Measurements from ENCODE around the gene UBA3. TPM values are rescaled to one million over a fixed set of nuclear protein-coding genes. Genes with fewer than 3 reads are reported as not detected.

The UBA3 gene
- total RNA-seq, 1 experiment from 2014 or later, result 41.1 TPM

DNA sequence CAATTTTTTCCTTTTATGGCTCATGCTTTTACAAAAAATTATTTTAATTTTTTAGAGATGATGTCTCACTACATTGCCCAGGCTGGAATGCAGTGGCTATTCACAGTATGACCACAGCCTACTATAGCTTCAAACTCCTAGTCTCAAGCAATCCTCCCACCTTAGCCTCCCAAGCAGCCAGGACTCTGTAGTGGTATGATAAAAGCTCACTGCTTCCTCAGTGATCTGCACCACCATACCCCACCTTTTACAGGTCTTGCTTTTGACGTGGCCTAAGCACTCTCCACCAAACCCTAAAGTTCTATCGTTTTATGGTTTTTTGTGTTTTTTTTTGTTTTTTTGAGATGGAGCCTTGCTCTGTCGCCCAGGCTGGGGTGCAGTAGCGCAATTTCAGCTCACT, 14.0 kb downstream of the UBA3 start:
- POLR2A ChIA-PET, result interaction anchor here (0.7 to 3.7 kb wide), 2 partner anchors 9 to 14 kb away, joined by 5 to 36 read pairs; partner anchors contain the start of gene TMF1
- intact Hi-C loops (cut with micrococcal nuclease), result no loop called here
- no TSS peak for BruUV-seq (replicated peaks)
- Mint-ChIP-seq H3K4me1 (ENCODE audit: insufficient read depth, unreplicated experiment) (no peaks in the 10 kb centered on the region), H3K27me3 (ENCODE audit: insufficient read depth, unreplicated experiment) (no peaks in the 10 kb centered on the region), H3K36me3 (ENCODE audit: insufficient read depth, unreplicated experiment) (peaks cover 60% of the 10 kb centered on the region), H3K9me3 (ENCODE audit: unreplicated experiment) (no peaks in the 10 kb centered on the region), H3K27ac (ENCODE audit: low read depth, unreplicated experiment) (no peak overlapping the region), H3K4me3 (ENCODE audit: unreplicated experiment) (no peak overlapping the region)
- CTCF ChIA-PET, result no interaction called here
- TF ChIP-seq, protein P1, sequence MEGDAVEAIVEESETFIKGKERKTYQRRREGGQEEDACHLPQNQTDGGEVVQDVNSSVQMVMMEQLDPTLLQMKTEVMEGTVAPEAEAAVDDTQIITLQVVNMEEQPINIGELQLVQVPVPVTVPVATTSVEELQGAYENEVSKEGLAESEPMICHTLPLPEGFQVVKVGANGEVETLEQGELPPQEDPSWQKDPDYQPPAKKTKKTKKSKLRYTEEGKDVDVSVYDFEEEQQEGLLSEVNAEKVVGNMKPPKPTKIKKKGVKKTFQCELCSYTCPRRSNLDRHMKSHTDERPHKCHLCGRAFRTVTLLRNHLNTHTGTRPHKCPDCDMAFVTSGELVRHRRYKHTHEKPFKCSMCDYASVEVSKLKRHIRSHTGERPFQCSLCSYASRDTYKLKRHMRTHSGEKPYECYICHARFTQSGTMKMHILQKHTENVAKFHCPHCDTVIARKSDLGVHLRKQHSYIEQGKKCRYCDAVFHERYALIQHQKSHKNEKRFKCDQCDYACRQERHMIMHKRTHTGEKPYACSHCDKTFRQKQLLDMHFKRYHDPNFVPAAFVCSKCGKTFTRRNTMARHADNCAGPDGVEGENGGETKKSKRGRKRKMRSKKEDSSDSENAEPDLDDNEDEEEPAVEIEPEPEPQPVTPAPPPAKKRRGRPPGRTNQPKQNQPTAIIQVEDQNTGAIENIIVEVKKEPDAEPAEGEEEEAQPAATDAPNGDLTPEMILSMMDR (IDR thresholded peaks at IDR 0.05; ENCODE audit: unreplicated experiment), result no peak
- no peak for DNase-seq (ENCODE audit: unreplicated experiment)

DNA sequence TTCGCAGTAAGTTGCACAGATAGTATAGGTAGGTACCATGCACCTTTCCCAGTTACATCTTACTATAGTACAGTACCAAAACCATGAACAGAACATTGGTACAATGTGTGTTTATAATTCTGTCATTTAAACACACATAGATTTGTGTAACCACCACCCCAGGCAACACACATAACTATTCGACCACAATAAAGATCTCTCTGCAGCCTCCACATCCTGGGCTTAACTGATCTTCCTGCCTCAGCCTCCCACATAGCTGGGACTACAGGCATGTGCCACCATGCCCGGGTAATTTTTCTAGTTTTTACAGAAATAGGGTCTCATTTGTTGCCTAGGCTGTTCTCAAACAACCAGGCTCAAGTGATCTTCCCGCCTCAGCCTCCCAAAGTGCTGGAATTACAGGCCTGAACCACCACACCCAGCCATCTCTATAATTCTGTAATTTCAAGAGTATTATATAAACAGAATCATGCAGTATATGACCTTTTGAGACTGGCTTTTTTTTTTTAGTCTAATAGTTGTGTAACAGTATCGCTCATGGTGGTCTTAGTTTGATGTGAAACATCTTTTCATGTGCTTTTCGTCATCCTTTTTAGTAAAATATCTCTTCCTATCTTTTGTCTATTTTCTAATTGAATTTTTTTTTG, 14.7 kb downstream of the UBA3 start:
- Mint-ChIP-seq H3K27me3 (ENCODE audit: insufficient read depth, unreplicated experiment) (no peaks in the 10 kb centered on the region), H3K4me3 (ENCODE audit: unreplicated experiment) (no peak overlapping the region), H3K36me3 (ENCODE audit: insufficient read depth, unreplicated experiment) (peaks cover 64% of the 10 kb centered on the region), H3K4me1 (ENCODE audit: insufficient read depth, unreplicated experiment) (no peaks in the 10 kb centered on the region), H3K9me3 (ENCODE audit: unreplicated experiment) (no peaks in the 10 kb centered on the region), H3K27ac (ENCODE audit: low read depth, unreplicated experiment) (no peak overlapping the region)
- DNase-seq (ENCODE audit: unreplicated experiment), result no peak
- BruUV-seq (replicated peaks), result no TSS peak
- intact Hi-C loops (cut with micrococcal nuclease), result no loop called here
- CTCF ChIA-PET, result interaction anchor here (1.1 kb wide), 2 partner anchors 33 to 96 kb away, joined by 3 to 4 read pairs; no protein-coding TSS in a partner anchor
- POLR2A ChIA-PET, result interaction anchor here (0.6 to 3.7 kb wide), 6 partner anchors 8 to 41 kb away, joined by 3 to 36 read pairs (median 5); partner anchors contain the start of genes ARL6IP5, TMF1 and UBA3
- TF ChIP-seq, protein P1 (IDR thresholded peaks at IDR 0.05; ENCODE audit: unreplicated experiment), result no peak

DNA sequence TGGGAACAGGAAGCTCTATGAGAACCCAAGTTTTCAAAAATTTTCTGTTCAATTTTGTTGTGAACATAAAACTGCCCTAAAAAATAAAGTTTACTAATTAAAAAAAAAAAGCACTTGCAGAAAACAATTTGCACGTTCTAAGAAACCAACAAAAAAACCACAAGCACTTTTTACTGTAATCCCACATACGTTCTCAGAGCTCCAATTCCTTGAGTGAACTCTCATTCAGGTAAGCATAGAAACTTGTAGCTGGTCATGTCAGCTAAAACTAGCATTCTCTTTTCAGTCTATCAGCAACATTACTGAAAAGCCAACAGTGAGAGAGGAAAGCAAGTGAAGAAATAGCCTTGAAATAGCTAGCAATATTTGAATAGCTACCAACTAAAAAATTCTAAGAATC, 16.5 kb downstream of the UBA3 start:
- intact Hi-C loops (cut with micrococcal nuclease), result no loop called here
- no peak for DNase-seq (ENCODE audit: unreplicated experiment)
- TF ChIP-seq, protein P1 (IDR thresholded peaks at IDR 0.05; ENCODE audit: unreplicated experiment), result no peak
- ChIA-PET CTCF (interaction anchor here (0.5 to 0.9 kb wide), 2 partner anchors 472 to 626 kb away, joined by 4 read pairs; no protein-coding TSS in a partner anchor), POLR2A (interaction anchor here (1.5 to 3.7 kb wide), 4 partner anchors 11 to 23 kb away, joined by 4 to 36 read pairs (median 14); partner anchors contain the start of genes ARL6IP5, TMF1 and UBA3)
- H3K36me3 Mint-ChIP-seq (ENCODE audit: insufficient read depth, unreplicated experiment), result peaks cover 77% of the 10 kb centered on the region
- H3K4me3 Mint-ChIP-seq (ENCODE audit: unreplicated experiment), result no peak overlapping the region
- H3K27me3 Mint-ChIP-seq (ENCODE audit: insufficient read depth, unreplicated experiment), result no peaks in the 10 kb centered on the region
- H3K4me1 Mint-ChIP-seq (ENCODE audit: insufficient read depth, unreplicated experiment), result no peaks in the 10 kb centered on the region
- no TSS peak for BruUV-seq (replicated peaks)
- no peaks in the 10 kb centered on the region for H3K9me3 Mint-ChIP-seq (ENCODE audit: unreplicated experiment)
- H3K27ac Mint-ChIP-seq (ENCODE audit: low read depth, unreplicated experiment), result no peak overlapping the region

DNA sequence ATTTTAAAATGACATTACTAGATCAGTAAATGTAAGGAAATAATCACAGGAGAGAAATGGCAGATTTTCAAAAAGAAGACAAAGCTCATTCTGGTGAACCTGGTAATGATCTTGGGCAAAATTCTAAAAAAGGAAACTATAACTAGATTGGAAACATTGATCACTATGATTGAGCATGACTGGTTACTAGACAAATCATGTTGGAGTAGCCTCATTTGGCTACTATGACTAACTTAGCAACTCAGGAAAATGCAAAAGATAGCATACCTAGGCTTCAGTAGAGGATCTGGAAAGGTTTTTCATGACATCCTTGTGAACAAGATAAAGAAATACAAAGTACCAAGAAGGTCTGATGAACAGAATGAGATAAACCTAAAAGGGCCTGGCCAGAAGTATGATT, 20.5 kb downstream of the UBA3 start:
- POLR2A ChIA-PET, result interaction anchor here (0.7 to 2.3 kb wide), 4 partner anchors 8 to 25 kb away, joined by 3 to 11 read pairs (median 5); partner anchors contain the start of genes ARL6IP5, TMF1 and UBA3
- DNase-seq (ENCODE audit: unreplicated experiment), result no peak

More for the DNA sequence above, 20.5 kb downstream of the UBA3 start:
- peaks cover 69% of the 10 kb centered on the region for H3K36me3 Mint-ChIP-seq (ENCODE audit: insufficient read depth, unreplicated experiment)
- H3K4me3 Mint-ChIP-seq (ENCODE audit: unreplicated experiment), result no peak overlapping the region
- H3K27me3 Mint-ChIP-seq (ENCODE audit: insufficient read depth, unreplicated experiment), result no peaks in the 10 kb centered on the region
- TF ChIP-seq, protein P1 (IDR thresholded peaks at IDR 0.05; ENCODE audit: unreplicated experiment), result no peak
- no peaks in the 10 kb centered on the region for H3K4me1 Mint-ChIP-seq (ENCODE audit: insufficient read depth, unreplicated experiment)
- H3K27ac Mint-ChIP-seq (ENCODE audit: low read depth, unreplicated experiment), result peak overlapping the region; percentile 9
- H3K9me3 Mint-ChIP-seq (ENCODE audit: unreplicated experiment), result no peaks in the 10 kb centered on the region
- BruUV-seq (replicated peaks), result no TSS peak
- CTCF ChIA-PET, result interaction anchor here (1.3 kb wide), 1 partner anchor 9 kb away, joined by 3 read pairs; no protein-coding TSS in a partner anchor
- intact Hi-C loops (cut with micrococcal nuclease), result no loop called here

Measured in MCF 10A (cell line).